Rectal smooth muscle tissue (tissue), 1 donor: Measurements from ENCODE around the gene P2RX6.

Experiments
- H3K27ac ChIP-seq: one replicate; pipeline ENCODE4 v1.7.0; 2013; ENCODE audit warnings: low read depth, low read length, inconsistent platforms
- H3K27me3 ChIP-seq: one replicate; pipeline ENCODE4 v1.7.0; 2013; ENCODE audit warnings: low read length; ENCODE audit not compliant: control insufficient read depth, insufficient read depth
- H3K36me3 ChIP-seq: one replicate; pipeline ENCODE4 v1.7.0; 2013; ENCODE audit warnings: low read length; ENCODE audit not compliant: control insufficient read depth, insufficient read depth
- H3K4me1 ChIP-seq: one replicate; pipeline ENCODE4 v1.7.0; 2013; ENCODE audit warnings: low read length; ENCODE audit not compliant: control insufficient read depth, insufficient read depth
- H3K4me3 ChIP-seq: one replicate; pipeline ENCODE4 v1.7.0; 2013; ENCODE audit warnings: low read length
- H3K9ac ChIP-seq: one replicate; pipeline ENCODE4 v1.7.0; 2013; ENCODE audit warnings: low read length

The P2RX6 gene

GRCh38 chr22:20983081-20983771 is 31.7 kb upstream of the P2RX6 start:
- Histone ChIP-seq H3K4me3 (peak overlapping the region; percentile 90), H3K27ac (no peak overlapping the region), H3K36me3 (peaks cover 13% of the 10 kb centered on the region), H3K4me1 (peaks cover 19% of the 10 kb centered on the region), H3K9ac (peak overlapping the region; percentile 49), H3K27me3 (no peaks in the 10 kb centered on the region)

- H3K36me3 ChIP-seq: peaks cover 8% of the 10 kb centered on the region
- H3K4me3 ChIP-seq: no peak overlapping the region
- no peak overlapping the region for H3K27ac ChIP-seq
- no peaks in the 10 kb centered on the region for H3K27me3 ChIP-seq
- no peak overlapping the region for H3K9ac ChIP-seq
- peaks cover 15% of the 10 kb centered on the region for H3K4me1 ChIP-seq
Measured at GRCh38 chr22:20985720-20986119, 29.2 kb upstream of the P2RX6 start.

GRCh38 chr22:20986365-20986764 is 28.6 kb upstream of the P2RX6 start:
- Histone ChIP-seq H3K27me3 (no peaks in the 10 kb centered on the region), H3K9ac (no peak overlapping the region), H3K4me3 (no peak overlapping the region), H3K4me1 (peaks cover 10% of the 10 kb centered on the region), H3K27ac (no peak overlapping the region), H3K36me3 (peaks cover 8% of the 10 kb centered on the region)

- Histone ChIP-seq H3K27me3 (no peaks in the 10 kb centered on the region), H3K9ac (no peak overlapping the region), H3K4me3 (no peak overlapping the region), H3K4me1 (peaks cover 6% of the 10 kb centered on the region), H3K36me3 (peaks cover 14% of the 10 kb centered on the region), H3K27ac (no peak overlapping the region)
Measured at GRCh38 chr22:20987375-20987774, 27.6 kb upstream of the P2RX6 start.

- H3K4me1 ChIP-seq: no peaks in the 10 kb centered on the region
- H3K9ac ChIP-seq: no peak overlapping the region
- no peaks in the 10 kb centered on the region for H3K27me3 ChIP-seq
- no peak overlapping the region for H3K27ac ChIP-seq
- H3K36me3 ChIP-seq: peaks cover 17% of the 10 kb centered on the region
- H3K4me3 ChIP-seq: no peak overlapping the region
Measured at GRCh38 chr22:20988573-20989322, 26.2 kb upstream of the P2RX6 start.

DNA sequence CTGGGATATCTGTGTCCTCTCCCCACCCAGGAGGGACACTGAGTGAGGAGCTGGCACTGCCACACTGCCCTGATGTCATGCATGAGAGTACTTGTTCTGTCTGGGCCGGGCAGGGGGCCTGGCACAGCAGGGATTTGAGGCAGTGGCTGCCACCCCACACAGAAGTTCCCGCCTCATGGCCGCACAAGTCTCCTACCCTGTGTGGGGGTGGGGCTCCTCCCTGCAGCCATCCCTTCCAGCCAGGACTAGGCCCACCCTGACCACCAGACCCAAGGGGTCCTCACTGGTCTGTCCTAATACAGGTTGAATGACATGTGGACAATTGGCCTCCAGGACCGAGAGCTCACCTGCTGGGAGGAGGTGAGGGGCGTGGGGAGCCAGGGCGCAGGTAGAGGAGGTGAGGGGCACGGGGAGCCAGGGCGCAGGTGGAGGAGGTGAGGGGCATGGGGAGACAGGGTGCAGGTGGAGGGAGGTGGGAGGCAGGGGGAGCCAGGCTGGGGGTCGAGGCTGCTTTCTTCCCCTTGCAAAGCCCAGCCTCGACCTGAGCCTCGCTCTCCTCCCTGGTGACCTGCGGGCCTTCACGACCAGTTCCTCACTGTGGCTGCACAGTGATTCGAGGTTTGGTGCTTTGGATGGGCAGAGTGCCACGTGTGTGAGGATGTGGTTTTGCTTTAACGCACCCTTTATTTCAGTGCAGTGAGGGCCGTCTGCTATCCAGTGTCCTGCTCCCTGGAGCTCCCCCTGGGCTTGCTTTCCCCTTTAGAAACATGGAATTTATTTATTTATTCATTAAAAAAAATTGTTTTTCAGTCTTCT is 25.4 kb upstream of the P2RX6 start:
- Histone ChIP-seq H3K4me1 (no peaks in the 10 kb centered on the region), H3K27me3 (no peaks in the 10 kb centered on the region), H3K36me3 (peaks cover 17% of the 10 kb centered on the region), H3K9ac (no peak overlapping the region), H3K27ac (no peak overlapping the region), H3K4me3 (no peak overlapping the region)

DNA sequence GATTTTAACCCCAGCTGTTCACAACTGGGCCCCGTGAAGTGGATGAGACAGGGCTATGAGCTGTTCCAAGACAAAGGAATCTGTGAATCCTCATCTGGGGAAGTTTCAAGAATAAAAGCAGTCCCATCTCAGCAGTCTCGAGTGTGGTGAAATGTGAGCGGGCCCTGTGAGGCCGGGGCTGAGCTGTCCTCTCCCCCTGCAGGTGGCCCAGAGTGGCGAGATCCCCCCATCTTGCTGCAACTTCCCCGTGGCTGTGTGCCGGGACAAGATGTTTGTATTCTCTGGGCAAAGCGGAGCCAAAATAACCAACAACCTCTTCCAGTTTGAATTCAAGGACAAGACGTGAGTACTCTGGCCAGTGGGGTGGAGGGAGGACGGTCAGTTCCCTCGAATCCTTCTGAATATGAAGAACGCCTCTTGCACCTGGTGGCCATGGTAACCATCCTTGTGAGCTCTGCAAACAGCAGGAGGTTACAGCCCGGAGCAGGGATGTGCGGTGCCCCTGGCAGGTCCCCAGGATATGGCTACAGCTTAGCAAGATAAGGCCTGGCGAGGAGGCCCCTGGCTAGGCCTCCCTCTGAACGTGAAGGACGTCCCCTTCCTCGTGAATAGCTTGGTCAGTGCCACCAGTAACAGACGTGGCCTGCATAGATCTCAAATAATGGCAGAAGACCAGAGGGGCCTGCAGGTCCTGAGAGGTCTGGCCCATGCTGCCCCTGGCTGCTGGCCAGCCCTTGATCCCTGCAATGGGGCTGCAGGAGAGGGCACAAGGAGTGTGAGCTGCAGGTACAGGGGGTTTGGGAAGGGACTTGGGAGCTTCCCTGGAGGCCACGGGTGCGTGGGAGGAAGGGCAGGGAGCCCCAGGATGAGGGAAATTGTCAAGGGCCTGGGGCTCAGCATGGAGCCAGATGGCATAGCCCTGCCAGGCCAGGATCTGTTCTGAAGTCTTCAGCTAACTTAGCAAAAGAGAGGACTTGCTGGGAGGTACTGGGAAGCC is 24.5 kb upstream of the P2RX6 start:
- Histone ChIP-seq H3K36me3 (peaks cover 15% of the 10 kb centered on the region), H3K4me3 (no peak overlapping the region), H3K27ac (no peak overlapping the region)

DNA sequence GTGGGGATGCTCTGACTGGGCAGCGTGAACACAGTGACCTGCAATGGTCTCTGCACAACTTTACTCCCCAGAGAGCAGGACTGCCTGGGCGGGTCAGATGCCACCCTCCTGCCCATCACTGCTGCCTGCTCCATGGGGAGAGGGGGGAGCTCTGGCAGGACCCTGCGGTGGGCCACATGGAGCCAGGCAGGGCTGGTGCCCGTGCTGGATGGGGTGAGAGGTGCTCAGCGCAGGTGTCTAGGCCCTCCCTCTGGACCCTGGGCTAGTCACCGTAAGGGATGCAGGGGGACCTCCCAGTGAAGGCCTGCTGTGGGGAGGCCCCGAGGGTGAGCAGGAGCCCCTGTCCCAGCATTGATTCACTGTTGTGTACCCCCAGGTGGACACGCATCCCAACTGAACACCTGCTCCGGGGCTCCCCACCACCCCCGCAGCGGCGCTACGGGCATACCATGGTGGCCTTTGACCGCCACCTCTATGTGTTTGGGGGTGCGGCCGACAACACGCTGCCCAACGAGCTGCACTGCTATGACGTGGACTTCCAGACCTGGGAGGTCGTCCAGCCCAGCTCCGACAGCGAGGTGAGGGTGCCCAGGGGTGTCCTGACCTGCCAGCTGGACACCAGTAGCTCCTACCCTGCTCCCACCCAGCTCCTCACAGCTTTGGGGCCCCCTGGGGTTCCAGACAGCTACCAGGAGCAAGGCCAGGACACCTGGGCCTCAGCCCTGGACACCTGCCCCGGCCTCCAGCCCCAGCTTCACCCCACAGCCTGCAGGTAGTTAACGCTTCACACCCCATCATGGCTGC is 23.5 kb upstream of the P2RX6 start:
- H3K9ac ChIP-seq: no peak overlapping the region
- H3K36me3 ChIP-seq: peaks cover 13% of the 10 kb centered on the region
- H3K4me3 ChIP-seq: no peak overlapping the region
- H3K27ac ChIP-seq: no peak overlapping the region
- no peaks in the 10 kb centered on the region for H3K27me3 ChIP-seq
- H3K4me1 ChIP-seq: no peaks in the 10 kb centered on the region

More for the DNA sequence above, 24.5 kb upstream of the P2RX6 start:
- no peaks in the 10 kb centered on the region for H3K27me3 ChIP-seq
- no peak overlapping the region for H3K9ac ChIP-seq
- H3K4me1 ChIP-seq: no peaks in the 10 kb centered on the region

- H3K27me3 ChIP-seq: no peaks in the 10 kb centered on the region
- no peak overlapping the region for H3K9ac ChIP-seq
- H3K4me3 ChIP-seq: no peak overlapping the region
- H3K4me1 ChIP-seq: no peaks in the 10 kb centered on the region
- H3K27ac ChIP-seq: no peak overlapping the region
- peaks cover 11% of the 10 kb centered on the region for H3K36me3 ChIP-seq
Measured at GRCh38 chr22:20992056-20992442, 22.9 kb upstream of the P2RX6 start.

DNA sequence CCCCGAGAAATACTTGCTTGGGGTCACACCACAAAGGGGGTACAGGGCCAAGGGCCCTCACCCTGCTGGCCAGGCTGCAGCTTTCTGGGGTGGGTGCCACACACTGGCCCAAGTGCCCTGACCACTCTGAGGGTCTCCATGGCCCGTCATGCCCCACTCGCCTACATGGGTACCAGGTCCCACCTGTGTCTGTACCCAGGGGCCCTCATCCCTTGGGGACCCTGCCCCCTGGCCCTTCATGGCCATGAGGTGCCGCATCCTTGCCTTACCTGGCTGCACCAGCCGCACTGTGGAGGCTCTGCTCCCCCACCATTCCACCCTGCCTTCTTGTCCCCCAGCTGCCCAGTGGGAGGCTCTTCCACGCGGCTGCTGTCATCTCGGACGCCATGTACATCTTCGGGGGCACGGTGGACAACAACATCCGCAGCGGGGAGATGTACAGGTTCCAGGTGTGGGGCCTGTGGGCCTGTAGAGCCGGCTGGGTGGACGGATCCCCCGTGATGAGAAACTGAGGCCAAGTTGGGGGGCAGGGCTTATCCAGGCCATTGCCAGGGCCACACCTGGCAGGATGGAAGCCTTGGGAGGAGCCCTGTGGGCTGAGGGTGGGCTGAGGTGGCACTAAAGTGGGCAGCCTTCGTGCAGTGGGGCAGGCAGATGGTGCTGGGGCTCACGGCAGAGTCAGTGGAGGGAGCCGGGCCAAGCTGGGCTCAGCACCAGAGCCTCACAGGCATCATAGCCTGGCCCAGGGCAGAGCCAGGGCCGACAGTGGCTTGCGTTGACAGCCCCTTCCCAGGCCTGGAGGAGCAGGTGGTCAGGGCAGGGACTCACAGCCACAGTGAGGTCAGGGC is 22.3 kb upstream of the P2RX6 start:
- Histone ChIP-seq H3K4me3 (no peak overlapping the region), H3K27ac (no peak overlapping the region), H3K27me3 (no peaks in the 10 kb centered on the region), H3K36me3 (peaks cover 16% of the 10 kb centered on the region), H3K9ac (no peak overlapping the region), H3K4me1 (no peaks in the 10 kb centered on the region)
